HepG2 (cell line): ENCODE measurements around the gene EPDR1. TPM values are rescaled to one million over a fixed set of nuclear protein-coding genes. Genes with fewer than 3 reads are reported as not detected.
A peak's percentile ranks its signal among the peaks of the same experiment; 100 is the strongest.

Source experiments
- ARNT ChIP-seq: fragments of 450-650 bp; IDR thresholded peaks from 2 replicates; pipeline ENCODE4 v1.6.1; 2017
- BHLHE40 ChIP-seq: IDR thresholded peaks from 2 replicates; pipeline ENCODE4 v1.6.1; 2011; ENCODE audit warnings: low read length, improper control_type of control experiment
- ETV6 ChIP-seq: sonication (generic); formaldehyde crosslinking; conservative IDR thresholded peaks from 2 replicates; pipeline ENCODE4 v1.4.0; 2020; ENCODE audit warnings: missing genetic modification reagents
- FOXM1 ChIP-seq: sonication (generic); formaldehyde crosslinking; IDR thresholded peaks from 2 replicates; pipeline ENCODE4 v1.5.0; 2020; ENCODE audit warnings: missing genetic modification reagents
- MEIS1 ChIP-seq: sonication (generic); formaldehyde crosslinking; IDR thresholded peaks from 2 replicates; pipeline ENCODE4 v1.9.0; 2021; ENCODE audit warnings: mild to moderate bottlenecking, missing genetic modification reagents, moderate library complexity, borderline replicate concordance
- NR2F1 ChIP-seq, 2 experiments: fragments of 450-650 bp in 1 of 2; formaldehyde crosslinking in 1 of 2; IDR thresholded peaks; 2 replicates each; pipeline versions ENCODE4 v1.5.0 to v1.6.1; 2016 to 2020; ENCODE audit warnings: mild to moderate bottlenecking in 1 of 2, missing compliant biosample characterization in 1 of 2, missing genetic modification reagents in 1 of 2, moderate library complexity in 1 of 2
- RELA ChIP-seq: sonication (generic); formaldehyde crosslinking; IDR thresholded peaks from 2 replicates; pipeline ENCODE4 v1.4.0; 2020; ENCODE audit warnings: missing genetic modification reagents
- RFX1 ChIP-seq: fragments of 450-650 bp; IDR thresholded peaks from 2 replicates; pipeline ENCODE4 v1.6.1; 2017
- THAP7 ChIP-seq: sonication (generic); formaldehyde crosslinking; IDR thresholded peaks from 2 replicates; pipeline ENCODE4 v1.8.1; 2023; ENCODE audit warnings: mild to moderate bottlenecking, missing genetic modification reagents
- WIZ ChIP-seq: sonication (generic); formaldehyde crosslinking; IDR thresholded peaks from 2 replicates; pipeline ENCODE4 v1.5.1; 2020; ENCODE audit warnings: mild to moderate bottlenecking, missing genetic modification reagents
- ZBED4 ChIP-seq: sonication (generic); formaldehyde crosslinking; IDR thresholded peaks from 2 replicates; pipeline ENCODE4 v1.4.0; 2020; ENCODE audit warnings: missing genetic modification reagents, borderline replicate concordance
- ZBTB1 ChIP-seq: sonication (generic); formaldehyde crosslinking; IDR thresholded peaks from 2 replicates; pipeline ENCODE4 v1.4.0; 2020; ENCODE audit warnings: missing genetic modification reagents, borderline replicate concordance
- ZKSCAN5 ChIP-seq: sonication (generic); formaldehyde crosslinking; IDR thresholded peaks from 2 replicates; pipeline ENCODE4 v1.5.1; 2020; ENCODE audit warnings: mild to moderate bottlenecking, missing genetic modification reagents
- ZNF274 ChIP-seq: sonication (generic); formaldehyde crosslinking; IDR thresholded peaks from 2 replicates; pipeline ENCODE4 v1.5.1; 2020; ENCODE audit warnings: mild to moderate bottlenecking, missing genetic modification reagents
- ZNF34 ChIP-seq: sonication (generic); formaldehyde crosslinking; IDR thresholded peaks from 2 replicates; pipeline ENCODE4 v1.4.0; 2020; ENCODE audit warnings: mild to moderate bottlenecking, missing genetic modification reagents, borderline replicate concordance
- ZNF496 ChIP-seq: sonication (generic); formaldehyde crosslinking; IDR thresholded peaks from 2 replicates; pipeline ENCODE4 v1.8.1; 2023; ENCODE audit warnings: mild to moderate bottlenecking, moderate library complexity, missing genetic modification reagents; ENCODE audit not compliant: insufficient replicate concordance
- ZNF512 ChIP-seq: sonication (generic); formaldehyde crosslinking; IDR thresholded peaks from 2 replicates; pipeline ENCODE4 v1.4.0; 2020; ENCODE audit warnings: mild to moderate bottlenecking, missing genetic modification reagents
- ZNF577 ChIP-seq: sonication (generic); formaldehyde crosslinking; IDR thresholded peaks from 2 replicates; pipeline ENCODE4 v1.4.0; 2020; ENCODE audit warnings: mild to moderate bottlenecking, low read depth, missing genetic modification reagents, borderline replicate concordance
- ZNF629 ChIP-seq: sonication (generic); formaldehyde crosslinking; conservative IDR thresholded peaks from 2 replicates; pipeline ENCODE4 v1.5.0; 2020; ENCODE audit warnings: missing genetic modification reagents
- ZNF782 ChIP-seq: sonication (generic); formaldehyde crosslinking; IDR thresholded peaks from 2 replicates; pipeline ENCODE4 v1.4.0; 2020; ENCODE audit warnings: missing genetic modification reagents, mild to moderate bottlenecking, borderline replicate concordance
- polyA plus RNA-seq, 8 experiments: library from polyadenylated mRNA; depleted of rRNA in 3 of 8; stranded (reverse) in 7 of 8; unstranded in 1 of 8; fragments of >200 nt; fragmentation: Illumina TruSeq in 4 of 8; extraction: Trizol in 4 of 8; gene quantifications; 2 replicates each; pipeline versions ENCODE4 v1.2.1 to v1.2.3, GENCODE V29; 2011 to 2016; ENCODE audit warnings: low read depth in 4 of 8, missing spikeins in 1 of 8, mixed read lengths in 1 of 8; ENCODE audit not compliant: insufficient read depth in 1 of 8
- total RNA-seq, 5 experiments: library from RNA; depleted of rRNA; stranded (reverse); fragments of >200 nt; fragmentation: Illumina TruSeq; extraction: Trizol; gene quantifications; 2 replicates each; pipeline ENCODE4 v1.2.3, GENCODE V29; 2016; ENCODE audit warnings: low read depth in 1 of 5
- TF ChIP-seq, protein P1 (sequence below): sonication (generic); formaldehyde crosslinking; IDR thresholded peaks from 2 replicates; pipeline ENCODE4 v1.5.1; 2020; ENCODE audit warnings: missing genetic modification reagents, mild to moderate bottlenecking, borderline replicate concordance

Gene EPDR1
- total and polyA plus RNA-seq, 2 of the 13 experiments (the other 11 are each of a cell fraction or from before 2014, with no cell fraction given), result 38.3 to 50.2 TPM

- TF ChIP-seq NR2F1 (CRISPR knock-in tag; IDR thresholded peaks at IDR 0.05) (peak; percentile 56 to 83), RELA (CRISPR knock-in tag) (0 out of 2 replicates have a peak, but pooled peaks have one; percentile 37), ZNF782 (peak; percentile 80; the same call in 1 of the 2 replicates), FOXM1 (no peak), ZNF629 (CRISPR knock-in tag) (0 out of 2 replicates have a peak, but pooled peaks have one; percentile 36), BHLHE40 (peak; percentile 63; the same call in 1 of the 2 replicates), ZBTB1 (CRISPR knock-in tag) (no peak; the same call in 1 of the 2 replicates), ZNF512 (CRISPR knock-in tag) (peak; percentile 84; the same call in 1 of the 2 replicates), ZNF496 (no peak), ZKSCAN5 (CRISPR knock-in tag) (peak; percentile 73; the same call in 1 of the 2 replicates), ETV6 (CRISPR knock-in tag) (0 out of 2 replicates have a peak, but pooled peaks have one; percentile 54), ZNF34 (CRISPR knock-in tag) (peak; percentile 78; the same call in 1 of the 2 replicates), ZBED4 (CRISPR knock-in tag) (peak; percentile 73; the same call in 1 of the 2 replicates), MEIS1 (peak; percentile 97), ZNF577 (CRISPR knock-in tag) (no peak), WIZ (CRISPR knock-in tag) (0 out of 2 replicates have a peak, but pooled peaks have one; percentile 70), ZNF274 (CRISPR knock-in tag) (peak; percentile 77), THAP7 (CRISPR knock-in tag) (no peak; the same call in 1 of the 2 replicates), ARNT (no peak), RFX1 (peak; percentile 70)
- TF ChIP-seq, protein P1, sequence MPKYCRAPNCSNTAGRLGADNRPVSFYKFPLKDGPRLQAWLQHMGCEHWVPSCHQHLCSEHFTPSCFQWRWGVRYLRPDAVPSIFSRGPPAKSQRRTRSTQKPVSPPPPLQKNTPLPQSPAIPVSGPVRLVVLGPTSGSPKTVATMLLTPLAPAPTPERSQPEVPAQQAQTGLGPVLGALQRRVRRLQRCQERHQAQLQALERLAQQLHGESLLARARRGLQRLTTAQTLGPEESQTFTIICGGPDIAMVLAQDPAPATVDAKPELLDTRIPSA (CRISPR knock-in tag), result no peak
Measured at GRCh38 chr7:37942934-37943610, 22.6 kb downstream of the EPDR1 start (continued).
